GM21576 (cell line): ENCODE data around the gene GRK5.

Experiments used
- ATAC-seq: cut with Tn5 transposase; IDR thresholded peaks from one replicate; pipeline ENCODE4 v1.9.1; 2021; ENCODE audit warnings: mild to moderate bottlenecking, moderate library complexity; ENCODE audit not compliant: unreplicated experiment

The GRK5 gene

DNA sequence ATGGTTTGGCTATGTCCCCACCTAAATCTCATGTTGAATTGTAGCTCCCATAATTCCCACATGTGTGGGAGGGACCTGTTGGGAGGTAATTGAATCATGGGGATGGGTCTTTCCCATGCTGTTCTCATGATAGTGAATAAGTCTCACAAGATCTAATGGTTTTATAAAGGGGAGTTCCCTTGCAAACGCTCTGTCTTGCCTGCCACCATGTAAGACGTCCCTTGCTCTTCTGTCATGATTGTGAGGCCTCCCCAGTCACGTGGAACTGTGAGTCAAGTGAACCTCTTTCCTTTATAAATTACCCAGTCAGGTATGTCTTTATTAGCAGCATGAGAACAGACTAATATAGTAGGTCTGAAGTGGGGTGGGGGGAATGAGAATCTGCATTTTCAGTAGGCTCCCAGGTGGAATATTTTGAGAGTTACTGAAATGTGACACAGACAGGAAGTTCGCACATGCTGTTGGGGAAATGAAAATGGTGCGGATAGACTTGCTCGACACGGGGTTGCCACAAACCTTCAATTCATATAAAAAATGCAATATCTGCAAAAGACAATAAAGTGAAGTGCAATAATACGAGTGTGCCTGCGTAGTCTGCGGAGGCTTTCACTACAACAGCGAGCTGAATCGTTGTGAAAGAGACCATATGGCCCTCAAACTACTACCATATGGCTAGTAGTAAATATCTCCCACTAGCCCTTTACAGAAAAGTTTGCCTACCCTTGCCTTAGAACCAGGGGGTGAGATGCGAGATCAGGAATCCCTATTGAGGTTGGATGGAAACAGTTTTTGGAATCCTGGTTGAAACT, 166.1 kb downstream of the GRK5 start:
- ATAC-seq, result no peak

DNA sequence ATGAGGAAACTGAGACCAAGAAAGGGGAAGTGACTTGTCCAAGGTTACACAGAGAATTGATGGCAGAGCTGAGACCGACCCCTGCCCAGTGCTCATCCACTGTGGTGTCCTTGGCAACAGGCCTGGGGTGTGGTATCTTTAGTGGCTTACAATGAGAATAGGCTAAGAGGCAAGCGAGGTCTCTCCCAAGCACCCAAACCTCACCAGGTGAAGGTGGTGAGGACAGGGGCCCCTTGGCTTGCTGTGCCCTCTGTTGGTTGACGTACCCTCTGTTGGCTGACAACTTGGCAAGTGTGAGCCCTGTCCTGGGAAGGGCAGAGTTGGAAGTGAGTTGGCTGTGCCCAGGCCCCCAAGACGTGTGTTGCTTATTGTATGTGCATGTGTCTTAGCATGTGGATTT, 166.9 kb downstream of the GRK5 start:
- no peak for ATAC-seq

DNA sequence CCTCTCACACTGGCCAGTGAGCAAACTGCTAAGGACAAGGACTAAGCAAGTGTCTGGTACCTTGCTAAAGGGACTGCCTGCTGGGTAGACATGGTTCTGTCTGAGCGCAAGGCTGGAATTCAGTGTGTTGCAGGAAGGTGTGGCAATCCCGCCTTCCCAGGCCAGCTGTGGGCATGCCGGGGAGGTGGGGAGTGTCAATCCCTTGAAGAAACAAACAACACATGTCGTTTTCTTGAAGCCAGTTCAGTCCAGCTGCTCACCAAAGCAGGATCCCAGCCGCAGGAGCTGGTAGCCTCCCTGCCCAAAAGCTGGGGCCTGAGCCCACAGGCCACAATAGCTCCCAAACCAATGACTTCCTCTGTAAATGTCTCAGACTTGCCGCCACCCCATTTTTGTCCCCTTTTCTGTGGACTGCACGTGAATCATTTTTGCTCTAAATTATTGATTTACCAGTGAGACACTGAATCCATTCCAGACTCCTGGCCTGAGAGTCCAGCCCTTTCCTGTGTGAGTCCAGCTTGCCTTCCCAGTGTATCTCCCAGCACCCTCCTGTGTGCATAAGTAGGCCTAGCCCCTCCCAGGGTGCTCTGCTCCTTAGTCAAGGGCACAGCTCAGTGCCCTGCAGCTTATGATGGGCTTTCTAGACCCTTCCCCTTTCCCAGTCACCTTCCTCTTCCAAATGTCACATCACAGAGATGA, 168.4 kb downstream of the GRK5 start:
- no peak for ATAC-seq

DNA sequence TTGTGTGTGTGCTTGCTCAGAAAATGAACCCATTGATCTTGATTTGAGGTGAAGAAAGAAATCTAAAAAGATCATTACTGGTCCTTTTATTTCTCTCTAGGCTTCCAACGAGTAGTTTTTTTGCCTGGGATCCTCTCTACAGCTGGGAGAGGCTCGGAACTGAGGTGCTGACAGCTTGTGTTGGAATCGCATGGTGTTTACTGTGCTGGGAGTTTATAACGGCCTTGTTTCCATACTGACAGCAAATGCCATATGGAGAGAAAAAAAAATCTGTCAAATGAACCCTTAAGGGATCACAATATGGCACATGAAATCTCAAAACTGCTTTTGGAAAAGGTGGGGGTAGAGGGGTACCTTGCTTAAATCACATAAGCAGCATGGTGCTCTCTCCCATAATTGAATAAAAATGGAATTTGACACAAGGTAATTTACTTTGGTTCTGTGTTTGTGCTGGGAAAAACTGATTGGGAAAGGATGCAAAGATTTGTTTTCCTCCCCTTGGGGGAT, 170.1 kb downstream of the GRK5 start:
- no peak for ATAC-seq

DNA sequence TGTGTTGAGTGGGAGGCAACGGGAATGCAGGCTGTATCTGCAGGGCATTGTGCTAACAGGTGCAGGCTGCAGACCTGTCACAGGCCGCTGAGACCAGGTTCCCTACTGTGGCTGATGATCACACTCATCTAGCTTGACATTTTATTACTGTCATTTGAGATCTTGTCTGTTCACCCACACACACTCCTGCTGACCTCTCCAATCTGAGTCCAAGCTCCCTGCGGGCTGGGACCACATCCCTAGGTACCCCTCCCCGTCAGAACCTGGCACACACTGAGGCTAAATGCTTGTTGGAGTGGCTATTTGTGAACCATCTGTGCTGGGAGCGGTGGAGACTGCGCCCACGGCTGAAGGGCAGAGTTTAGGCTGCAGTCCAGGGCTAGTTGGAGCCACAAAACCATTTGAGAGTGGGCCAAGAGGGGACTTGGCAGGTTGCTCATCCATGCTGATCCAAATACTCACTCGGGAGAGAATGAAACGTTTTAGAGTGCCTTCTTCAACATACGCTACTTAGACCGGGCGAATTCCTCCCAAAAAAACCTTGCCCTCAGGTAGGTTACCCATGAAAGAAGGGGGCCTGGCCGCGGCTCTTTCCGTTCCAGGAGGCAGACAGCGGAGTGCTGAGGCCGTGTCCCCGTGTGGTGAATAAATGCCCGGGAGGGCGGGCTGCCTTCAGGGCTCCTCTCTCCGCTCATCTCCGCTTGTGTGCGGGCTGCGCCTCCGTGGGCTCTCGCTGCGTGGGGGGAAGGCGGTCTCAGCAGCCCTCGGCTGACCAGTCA, 170.8 kb downstream of the GRK5 start:
- ATAC-seq, result no peak

DNA sequence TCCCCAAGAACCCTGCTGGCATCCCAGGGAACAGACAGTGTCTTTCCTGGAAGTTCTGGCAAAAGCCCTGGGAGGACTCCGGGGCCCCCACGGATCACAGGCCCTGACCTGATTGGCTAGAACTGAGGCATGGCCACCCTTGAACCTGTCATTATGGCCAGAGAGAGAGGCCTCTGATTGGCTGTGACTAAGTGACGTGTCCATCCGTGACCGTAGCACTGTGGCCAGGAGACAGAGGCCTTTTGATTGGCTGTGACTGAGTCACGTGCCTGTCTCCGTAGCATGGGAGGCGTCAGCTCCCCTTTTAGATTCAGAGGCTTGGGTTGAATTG, 171.3 kb downstream of the GRK5 start:
- ATAC-seq, result no peak

DNA sequence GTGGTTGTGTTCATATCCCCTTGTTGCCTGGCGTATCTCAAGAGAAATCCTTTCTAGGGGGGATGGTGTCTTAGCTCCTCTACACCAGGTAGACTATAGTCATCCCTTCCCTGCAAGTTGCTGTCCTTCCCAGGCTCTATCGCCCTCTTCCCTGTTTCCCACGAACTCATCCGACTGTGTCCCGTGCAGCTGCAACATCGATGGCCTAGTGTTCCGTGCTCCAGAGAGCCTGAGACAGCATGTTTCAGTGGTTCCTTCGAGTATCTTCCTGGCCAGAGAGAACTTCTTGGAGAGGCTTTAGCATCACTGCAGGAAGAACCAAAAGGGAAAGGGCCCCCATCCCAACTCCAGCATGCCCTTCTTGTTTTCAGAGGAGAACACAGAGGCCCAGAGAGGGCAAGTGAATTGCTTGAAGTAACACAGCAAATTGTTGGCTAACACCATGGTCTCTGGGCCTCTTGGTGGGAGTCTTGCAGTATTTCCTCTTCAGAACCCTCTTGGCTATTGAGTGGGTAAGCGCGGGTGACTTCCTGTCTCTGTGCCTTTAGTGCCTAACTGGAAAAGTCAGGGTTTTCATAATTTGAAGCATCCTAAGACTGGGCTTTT, 172.2 kb downstream of the GRK5 start:
- no peak for ATAC-seq

DNA sequence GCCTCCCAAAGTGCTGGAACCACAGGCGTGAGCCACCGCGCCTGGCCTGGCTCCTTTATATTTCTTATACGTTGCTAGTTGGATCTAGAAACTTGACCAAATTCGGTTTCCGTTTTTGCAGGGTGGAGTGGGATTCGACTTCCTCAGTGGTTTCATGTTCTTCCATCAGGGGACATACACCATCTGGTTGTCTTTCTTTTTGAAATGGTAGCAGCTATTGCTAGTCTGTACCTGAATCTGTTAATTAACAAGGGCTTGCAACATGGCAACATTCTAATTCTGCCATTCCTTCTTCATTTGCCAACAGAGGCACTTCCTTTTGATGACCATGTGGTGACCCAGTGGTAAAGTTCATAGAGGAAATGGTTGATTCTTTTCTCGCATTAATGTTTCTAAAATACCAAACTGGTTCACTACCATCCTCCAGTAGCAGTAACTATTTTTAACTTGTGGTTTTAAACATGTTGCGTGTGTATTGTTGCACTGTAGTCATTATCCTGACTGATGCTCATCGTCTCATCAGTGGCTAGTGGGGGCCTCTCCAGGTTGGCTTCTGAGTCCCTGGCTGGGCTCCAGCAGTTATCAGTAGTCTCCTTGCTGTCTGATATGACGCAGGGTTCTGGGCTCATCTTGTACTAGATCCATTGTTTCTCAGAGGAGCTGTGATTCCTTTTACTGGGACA, 175.9 kb downstream of the GRK5 start:
- no peak for ATAC-seq

DNA sequence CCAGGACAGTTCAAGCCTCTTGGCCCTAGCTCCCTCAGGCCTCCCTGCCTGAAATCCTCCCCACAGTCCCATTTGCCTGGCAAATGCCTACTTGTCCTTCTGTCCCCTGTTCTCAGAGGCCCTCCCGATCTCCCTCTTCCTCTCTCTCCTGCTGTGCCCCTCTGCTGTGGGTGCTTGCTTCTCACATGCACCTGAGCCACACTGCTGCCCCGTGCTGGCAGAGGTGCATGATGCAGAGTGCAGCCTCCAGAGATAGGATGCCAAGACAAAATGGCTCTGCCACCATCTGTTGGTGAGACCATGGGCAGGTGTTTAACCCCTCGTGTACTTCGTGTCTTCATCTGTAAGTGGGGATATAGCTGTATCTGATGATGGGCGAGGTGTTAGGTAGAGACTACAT, 176.8 kb downstream of the GRK5 start:
- no peak for ATAC-seq

DNA sequence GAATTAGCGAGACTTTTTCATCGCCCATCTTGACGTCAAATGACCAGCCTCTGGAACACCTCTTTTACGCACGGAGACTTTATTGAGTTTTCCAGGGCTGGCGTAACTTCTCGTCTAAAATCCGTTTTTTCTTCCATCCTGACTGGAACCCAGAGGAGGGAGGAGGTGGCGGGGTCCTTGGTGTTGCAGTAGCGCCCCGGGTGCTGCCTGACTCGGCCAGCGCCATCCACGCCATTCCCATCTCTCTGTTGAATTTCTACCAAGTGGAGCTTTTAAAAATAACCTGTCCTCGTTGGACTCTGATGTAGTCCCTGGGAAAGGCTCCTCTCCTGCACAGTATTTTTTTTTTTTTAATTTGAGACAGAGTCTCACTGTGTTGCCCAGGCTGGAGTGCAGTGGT, 179.3 kb downstream of the GRK5 start:
- no peak for ATAC-seq

DNA sequence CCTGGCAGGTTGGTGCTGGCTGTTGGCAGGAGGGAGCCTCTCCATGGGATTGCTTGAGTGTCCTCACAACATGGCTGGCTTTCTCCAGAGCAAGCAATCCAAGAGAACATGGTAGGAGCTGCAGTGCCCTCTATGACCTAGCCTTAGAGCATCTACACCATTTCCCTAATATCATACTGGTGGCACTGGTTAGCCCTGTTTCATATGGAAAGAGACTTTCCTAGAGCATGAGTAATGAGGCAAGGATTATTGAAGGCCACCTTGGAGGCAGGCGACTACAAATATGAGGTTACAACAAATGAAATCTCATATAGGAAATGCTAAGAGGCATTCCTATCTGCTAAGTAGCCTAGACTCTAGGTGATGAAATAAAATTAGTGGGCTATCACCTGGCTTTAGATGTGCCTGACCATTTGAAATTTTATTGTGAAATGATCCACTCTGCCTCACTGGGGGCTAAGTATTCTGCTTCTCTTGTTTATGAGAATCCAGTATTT, 181.5 kb downstream of the GRK5 start:
- ATAC-seq, result no peak

DNA sequence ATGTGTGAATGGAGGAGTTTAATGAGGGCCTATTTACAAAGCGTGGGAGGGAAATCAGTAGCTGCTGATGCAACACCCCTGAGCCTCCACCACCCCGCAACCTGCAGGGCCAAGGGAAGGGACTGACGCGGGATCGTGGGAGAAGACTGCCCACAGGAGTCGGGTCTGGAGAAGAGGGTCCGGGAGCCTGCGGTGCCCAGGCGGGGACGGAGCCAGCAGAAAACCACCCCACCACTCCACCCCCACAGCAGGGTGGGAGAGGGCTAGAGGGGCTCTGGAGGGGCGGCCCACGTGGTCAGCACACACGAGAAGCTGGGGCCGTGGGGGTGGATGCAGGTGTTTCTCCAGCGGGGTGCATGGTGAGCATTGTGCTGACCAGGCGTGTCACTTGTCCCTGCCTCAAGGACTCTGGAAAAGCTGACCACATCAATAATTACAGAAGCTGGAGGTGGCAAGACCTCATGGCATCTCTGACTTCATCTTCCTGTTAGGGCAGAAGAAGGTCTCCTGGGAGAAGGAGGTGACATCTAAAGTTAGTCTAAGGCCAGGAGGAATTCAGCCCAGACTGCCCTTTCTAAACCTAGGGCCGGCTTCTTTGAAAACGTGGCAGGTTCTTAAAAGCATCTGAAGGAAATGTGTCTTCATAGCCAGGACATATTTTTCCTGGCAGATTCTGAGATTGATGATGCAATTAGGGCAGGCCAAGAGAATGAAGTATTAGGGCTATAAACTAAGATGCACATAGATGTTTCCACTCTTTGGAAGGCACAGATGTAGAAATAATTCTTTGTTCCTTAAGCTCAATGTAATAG, 184.3 kb downstream of the GRK5 start:
- no peak for ATAC-seq

DNA sequence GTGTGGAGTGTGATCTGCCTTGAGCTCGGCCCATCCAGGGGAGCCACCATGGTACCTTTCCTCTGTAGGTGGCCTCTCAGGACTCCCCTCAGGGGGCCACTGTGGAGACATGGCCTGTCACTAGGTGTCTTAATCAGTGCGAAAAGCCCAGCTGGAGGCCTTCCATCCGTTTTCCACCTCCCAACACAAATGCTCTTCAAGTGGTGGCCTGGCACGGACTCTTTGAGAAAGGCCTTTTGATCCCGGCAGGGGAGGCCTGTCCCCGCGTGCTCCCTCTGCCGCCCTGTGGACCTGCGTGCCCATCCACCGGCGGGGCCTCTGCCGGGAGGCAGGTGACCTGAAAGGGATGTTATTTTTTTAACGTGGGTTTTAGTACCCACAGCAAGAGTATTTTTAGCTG, 185.6 kb downstream of the GRK5 start:
- no peak for ATAC-seq

DNA sequence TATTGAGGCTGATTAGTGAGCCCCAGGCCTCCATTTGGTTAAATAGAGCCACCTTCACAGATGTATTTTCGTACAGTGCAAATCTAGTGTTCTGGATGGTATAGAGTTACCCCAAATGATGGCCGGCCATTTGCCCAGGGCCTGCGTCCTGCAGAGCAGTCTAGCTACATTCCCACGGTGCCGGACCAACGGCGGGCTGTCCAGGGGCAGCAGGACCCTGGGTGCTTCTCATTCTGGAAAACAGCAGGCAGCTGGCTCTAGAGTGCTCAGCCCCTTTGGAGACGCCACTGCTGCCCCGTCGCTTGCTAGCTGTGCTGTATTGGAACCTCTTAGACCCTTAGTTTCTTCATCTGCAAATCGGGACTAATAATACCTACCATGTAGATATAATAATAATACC, 186.1 kb downstream of the GRK5 start:
- no peak for ATAC-seq

DNA sequence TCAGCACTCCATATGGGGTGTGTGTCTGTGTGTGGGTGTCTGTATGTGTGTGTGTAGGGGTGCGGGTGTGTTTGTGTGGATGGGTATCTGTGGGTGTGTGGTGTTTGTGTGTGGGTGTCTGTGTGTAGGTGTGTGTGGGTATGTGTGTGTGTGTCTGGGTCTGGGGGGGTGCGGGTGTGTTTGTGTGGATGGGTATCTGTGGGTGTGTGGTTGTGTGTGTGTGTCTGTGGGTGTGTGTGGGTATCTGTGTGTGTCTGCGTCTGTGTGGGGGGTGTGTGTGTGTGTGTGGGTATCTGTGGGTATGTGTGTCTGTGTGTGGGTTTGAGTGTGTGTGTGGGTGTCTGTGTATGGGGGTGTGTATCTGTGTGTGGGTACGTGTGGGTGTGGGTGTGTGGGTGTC, 186.5 kb downstream of the GRK5 start:
- no peak for ATAC-seq

DNA sequence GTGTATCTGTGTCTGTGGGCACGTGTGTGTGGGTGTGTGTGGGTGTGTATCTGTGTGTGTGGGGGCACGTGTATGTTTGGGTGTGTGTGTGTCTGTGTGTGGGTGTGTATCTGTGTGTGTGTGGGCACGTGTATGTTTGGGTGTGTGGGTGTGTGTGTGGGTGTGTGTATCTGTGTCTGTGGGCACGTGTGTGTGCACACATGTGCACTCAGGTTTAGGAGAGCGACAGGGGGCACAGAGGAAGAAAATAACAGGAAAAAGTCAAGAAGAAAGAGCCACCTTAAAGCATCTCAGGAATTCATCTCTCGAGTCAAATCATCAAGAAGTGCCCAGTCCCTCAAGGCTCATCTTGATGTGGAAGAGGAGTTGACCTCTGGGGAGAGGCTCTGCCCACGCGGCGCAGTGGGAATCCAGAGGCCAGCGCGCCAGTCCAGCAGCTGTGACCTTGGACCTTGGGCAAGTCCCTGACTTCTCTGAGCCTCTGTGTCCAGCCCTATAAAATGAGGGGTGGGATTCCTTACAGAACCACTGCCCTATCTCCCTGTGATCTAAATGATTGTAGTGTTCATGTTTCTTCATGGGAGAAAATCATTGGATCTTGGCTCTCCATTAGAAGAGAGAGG, 187.4 kb downstream of the GRK5 start:
- ATAC-seq, result no peak

DNA sequence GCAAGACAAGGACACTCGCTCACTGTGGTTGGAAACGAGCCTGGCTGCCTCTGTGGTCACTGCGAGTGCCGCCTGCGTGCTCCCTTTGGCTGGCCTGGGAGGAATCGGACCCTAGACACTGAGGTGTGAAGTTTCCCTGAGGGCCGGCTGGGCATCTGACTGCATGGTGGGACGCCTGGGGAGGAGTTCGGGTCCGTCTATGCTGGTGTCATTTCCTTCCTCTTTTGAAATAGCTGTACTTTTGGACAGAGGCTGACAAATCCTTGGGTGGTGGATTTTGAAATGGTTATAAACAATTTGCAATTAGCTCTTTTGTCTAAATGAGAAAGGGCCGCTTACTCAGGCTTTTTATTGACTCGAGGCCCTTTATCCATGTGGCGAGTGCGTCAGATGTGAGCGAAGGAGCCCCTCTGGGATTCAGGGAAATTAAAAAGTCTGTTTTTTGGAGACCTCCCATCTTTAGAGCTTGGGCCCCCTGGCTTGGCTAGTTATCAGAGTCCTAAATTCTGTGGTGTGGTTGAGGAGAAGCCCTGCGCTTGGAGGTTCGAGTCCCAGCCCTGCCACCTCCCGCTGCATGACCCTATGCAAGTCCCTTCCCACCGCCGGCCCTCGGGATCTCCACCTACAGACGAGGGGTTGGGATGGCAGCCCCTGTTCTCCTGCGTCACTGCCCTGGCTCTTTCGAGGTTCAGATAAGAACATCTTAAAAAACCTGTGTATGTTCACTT, 188.1 kb downstream of the GRK5 start:
- no peak for ATAC-seq

DNA sequence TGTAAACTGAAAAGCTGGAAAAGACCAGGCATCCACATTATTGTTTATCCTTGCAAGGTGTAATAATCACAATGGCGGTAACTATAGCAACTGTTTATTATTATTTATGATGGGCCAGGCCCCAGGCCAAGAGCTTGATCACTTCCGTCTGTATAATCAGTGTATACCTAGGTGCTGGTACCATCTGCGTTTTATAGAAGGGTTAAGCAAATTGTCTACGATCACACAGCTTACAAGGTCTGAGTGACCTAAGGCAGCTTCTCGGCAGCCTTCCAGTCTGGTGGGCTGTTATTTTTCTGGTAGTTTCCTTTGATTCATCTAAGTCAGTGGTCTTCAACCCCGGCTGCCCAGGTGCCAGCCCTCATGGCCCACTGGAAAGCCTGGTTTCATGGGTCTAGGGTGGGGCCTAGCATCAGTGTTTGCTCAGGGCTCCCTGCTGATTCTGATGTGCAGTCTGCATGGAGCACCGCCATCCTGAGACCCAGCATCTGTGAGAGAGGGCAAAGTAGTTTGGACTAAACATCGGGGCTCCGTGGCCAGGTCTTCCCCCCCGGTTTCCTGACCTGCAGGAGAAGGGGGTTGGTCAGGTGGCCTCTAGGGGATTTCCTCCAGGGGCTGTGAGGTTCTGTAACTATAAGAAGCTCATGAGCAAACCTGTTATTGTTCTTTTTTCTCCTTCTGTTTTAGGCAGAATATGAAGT, 188.8 kb downstream of the GRK5 start:
- no peak for ATAC-seq
